ENCODE results near the gene TENT5D.
"Not testable (repeated sequence)": the region's sequence is repeated elsewhere in the genome, so short reads cannot be mapped to it uniquely, and the experiment has no call there.

TENT5D gene

DNA sequence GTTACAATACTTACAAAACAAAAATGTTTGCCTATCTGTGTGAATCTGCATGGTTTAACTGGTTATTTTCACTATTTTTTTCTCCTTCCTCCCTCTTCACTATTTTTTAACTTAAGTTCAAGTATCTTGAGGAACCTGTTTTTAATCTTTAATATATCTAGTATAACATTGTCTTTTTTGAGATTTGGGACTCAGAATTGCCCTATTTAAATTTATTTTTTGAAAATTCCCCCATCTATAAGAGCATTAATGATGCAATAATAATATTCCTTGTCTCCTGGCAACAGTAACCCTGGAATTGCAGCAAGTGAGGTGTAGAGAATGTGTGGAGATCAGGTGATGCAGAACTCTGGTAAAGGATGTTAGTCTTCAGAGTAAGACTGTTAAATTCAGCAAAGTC is at the start of gene TENT5D:
TSS of gene TENT5D (plus strand) at position 301 of the 400 bp plus-strand sequence. CDS start 22,093 bp downstream, outside the sequence.
- DNase-seq (ENCODE audit: low spot score) = no peak

DNA sequence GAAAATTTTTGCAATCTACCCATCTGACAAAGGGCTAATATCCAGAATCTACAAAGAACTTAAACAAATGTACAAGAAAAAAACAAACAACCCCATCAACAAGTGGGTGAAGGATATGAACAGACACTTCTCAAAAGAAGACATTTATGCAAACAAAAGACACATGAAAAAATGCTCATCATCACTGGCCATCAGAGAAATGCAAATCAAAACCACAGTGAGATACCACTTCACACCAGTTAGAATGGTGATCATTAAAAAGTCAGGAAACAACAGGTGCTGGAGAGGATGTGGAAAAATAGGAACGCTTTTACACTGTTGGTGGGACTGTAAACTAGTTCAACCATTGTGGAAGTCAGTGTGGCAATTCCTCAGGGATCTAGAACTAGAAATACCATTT is 34.6 kb upstream of the TENT5D start:
- DNase-seq (ENCODE audit: low spot score) = not testable (repeated sequence)

DNA sequence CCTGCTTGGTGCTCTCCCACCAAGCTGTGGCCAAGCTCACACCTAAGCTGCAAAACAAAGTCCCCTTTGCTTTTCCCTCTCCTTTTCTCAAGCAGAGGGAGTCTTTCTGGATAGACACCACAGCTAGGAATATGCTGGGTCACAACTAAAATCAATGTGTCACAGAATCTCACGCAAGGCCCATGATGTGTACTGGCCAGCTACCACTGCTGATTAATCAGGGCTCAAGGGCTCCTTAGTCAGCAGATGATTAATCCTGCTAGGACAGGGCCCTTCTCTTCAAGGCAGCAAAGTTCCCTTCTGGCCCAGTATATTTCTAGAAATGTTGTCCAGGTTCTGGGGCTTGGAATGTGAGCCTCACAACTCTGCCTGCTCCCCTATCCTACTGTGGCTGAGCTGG is 32.0 kb upstream of the TENT5D start:
- DNase-seq (ENCODE audit: low spot score) = no peak

DNA sequence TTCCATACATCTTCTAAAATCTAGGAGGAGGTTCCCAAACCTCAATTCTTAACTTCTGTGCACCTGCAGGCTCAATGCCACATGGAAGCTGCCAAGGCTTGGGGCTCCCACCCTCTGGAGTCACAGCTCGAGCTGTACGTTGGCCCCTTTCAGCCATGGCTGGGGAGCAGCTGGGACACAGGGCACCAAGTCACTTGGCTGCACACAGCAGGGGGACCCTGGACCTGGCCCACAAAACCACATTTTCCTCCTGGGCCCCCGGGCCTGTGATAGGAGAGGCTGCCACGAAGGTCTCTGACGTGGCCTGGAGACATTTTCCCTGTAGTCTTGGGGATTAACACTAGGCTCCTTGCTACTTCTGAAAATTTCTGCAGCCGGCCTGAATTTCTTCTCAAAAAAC is 8.2 kb upstream of the TENT5D start:
- no peak for DNase-seq (ENCODE audit: low spot score)

DNA sequence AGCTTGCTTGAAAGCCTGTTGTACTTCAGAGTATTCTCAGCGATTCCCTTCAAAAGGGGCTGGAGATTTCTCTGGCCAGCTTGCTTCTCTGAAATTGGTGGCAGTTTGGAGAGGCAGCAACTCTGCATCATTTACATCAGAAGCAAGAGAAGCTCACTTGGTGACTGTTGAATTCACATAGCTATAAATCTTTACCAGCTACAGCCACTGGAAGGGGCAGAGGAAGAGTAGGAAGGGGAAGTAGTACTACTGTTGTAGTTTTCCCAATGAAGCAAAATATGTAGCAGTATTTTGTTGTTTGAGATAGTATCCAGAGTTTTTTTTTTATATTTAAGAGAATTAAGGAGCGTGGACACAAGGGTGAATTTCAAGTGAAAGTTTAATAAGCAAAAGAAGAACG is 2.8 kb downstream of the TENT5D start:
- DNase-seq (ENCODE audit: low spot score) = no peak

DNA sequence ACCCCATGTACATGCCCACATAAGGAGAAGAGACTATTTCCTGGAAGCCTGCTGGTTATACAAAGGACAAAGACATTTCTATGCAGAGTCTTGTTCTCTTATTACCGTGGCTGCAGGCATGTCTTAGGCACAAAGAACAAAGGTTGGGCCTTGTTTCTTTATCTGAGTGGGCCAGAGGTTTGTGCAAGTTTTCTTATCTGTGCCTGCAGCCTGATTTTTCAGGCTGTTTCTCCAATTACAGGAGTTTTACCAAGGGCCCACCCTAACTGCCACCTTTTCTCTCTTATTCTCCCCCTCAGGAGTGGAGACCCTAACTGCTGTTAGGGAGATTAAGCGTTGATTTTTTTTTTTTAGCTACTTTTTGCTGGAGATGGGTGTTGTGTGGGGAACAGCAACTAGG is 3.5 kb downstream of the TENT5D start:
- no peak for DNase-seq (ENCODE audit: low spot score)

DNA sequence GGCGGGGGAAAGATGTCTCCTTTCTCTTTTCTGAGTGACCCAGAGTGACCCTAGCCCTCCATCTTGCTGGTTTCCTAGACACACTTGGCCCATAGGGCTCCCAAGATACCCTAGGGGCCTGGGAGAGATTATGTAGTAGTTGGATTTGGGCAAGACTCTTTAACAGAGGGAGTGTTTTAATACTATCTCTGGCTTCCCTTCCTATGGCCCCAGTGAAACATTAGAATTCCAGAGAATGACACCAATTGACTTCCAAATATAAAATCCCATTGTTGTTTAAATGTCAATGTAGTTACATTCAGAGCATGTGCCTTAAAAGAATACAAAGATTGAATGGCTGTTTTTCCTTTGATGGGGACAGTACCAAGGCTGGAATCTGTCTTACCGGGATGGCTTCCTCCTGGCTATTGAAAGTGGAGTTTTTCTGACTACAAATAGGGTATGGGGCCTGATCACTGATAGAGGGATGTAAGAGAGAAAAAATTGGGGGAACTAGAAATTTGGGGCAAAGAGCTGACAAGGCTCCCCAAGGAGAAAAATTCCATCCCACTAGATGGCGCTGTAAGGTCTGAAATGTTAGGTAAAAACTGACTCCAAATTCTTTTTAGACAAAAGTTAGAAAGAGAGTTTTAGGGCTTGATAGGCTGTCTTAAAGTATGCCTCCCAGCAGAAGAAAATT is 10.7 kb downstream of the TENT5D start:
- DNase-seq (ENCODE audit: low spot score) = no peak

DNA sequence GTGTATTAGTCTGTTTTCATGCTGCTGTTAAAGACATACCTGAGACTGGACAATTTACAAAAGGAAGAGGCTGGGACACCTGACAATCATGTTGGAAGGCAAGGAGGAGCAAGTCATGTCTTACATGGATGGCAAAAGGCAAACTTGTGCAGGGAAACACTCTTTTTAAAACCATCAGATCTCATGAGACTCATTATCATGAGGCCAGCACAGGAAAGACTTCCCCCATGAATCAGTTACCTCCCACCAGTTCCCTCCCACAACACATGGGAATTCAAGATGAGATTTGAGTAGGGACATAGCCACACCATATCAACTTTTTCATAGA is 11.2 kb downstream of the TENT5D start:
- no peak for DNase-seq (ENCODE audit: low spot score)

DNA sequence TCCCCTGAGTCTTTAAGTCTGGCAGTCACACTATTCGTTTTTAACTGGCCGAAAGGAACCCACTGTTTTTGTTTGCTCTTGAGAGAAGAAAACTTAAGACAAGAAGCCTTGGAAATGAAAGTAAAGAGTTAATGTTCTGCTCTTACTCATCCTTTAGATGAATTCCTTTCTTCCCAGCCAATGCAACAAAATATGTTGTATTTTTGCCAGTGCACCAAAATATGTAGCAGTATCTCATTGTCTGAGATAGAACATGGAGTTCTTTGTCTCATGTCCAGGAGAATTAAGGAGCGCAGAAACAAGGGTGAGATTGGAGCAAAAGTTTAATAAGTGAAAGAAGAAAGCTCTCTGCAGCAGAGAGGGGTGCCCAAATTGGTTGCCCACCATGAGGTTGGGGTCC is 12.2 kb downstream of the TENT5D start:
- no peak for DNase-seq (ENCODE audit: low spot score)

DNA sequence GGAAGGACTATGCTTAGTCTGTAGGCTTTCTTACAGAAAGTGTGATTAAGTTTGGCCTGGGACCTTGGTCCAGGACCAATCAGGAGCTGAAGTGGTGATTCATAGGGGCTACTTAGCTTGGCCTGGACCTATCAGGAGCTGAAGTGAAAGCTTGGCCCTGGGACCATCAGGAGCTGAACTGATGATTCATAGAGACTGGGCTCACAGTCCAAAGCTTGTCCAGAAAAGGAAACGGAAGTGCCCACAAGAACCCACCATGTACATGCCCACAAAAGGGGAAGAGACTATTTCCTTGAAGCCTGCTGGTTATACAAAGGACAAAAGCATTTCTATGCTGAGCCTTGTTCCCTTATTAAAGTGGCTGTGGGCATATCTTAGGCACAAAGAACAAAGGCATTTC is 12.6 kb downstream of the TENT5D start:
- no peak for DNase-seq (ENCODE audit: low spot score)

DNA sequence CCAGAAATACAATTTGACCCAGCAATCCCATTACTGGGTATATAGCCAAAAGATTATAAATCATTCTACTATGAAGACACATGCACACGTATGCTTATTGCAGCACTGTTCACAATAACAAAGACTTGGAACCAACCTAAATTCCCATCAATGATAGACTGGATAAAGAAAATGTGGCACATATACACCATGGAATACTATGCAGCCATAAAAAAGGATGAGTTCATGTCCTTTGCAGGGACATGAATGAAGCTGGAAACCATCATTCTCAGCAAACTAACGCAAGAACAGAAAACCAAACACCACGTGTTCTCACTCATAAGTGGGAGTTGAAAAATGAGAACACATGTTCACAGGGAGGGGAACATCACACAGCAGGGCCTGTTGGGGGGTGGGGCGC is 47.9 kb downstream of the TENT5D start:
- not testable (repeated sequence) for DNase-seq (ENCODE audit: low spot score)

DNA sequence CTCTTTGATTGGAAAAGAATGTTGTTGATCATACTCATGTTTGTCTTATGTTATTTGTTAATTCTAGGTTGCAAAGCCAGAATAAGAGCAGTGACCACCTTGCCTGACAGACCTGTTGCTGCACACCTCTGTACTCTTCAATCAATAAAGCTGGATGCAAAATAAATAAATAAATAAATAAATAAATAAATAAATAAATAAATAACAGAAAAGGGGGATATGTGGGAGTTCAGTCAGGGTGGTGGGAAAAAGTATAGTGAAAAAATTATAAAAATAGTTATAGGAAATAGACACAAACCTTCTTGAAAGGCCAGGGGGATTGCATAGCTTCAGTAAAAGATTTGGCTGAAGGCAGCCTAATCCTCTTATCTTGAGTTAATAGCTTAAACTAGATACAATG is 51.3 kb downstream of the TENT5D start:
- DNase-seq (ENCODE audit: low spot score) = no peak

DNA sequence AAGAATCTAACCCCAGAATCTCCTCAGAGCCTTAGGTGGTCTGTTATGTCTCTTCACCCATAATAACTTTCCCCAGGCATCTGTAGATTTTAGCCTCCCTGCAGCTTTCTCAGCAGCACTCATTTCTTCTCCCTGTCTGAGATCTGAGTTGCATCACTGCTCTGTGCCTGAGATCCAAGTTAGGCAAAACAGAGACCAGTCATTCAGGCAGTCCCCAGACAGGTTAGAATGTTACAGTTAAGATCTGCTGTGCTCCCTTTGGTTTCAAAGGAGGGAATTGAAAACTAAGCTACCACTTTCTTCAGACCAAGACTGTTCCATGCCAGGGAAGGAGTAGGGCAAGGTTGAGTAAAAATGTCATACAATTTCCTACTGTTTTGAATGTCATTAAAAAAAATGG is 65.3 kb downstream of the TENT5D start:
- DNase-seq (ENCODE audit: low spot score) = no peak

DNA sequence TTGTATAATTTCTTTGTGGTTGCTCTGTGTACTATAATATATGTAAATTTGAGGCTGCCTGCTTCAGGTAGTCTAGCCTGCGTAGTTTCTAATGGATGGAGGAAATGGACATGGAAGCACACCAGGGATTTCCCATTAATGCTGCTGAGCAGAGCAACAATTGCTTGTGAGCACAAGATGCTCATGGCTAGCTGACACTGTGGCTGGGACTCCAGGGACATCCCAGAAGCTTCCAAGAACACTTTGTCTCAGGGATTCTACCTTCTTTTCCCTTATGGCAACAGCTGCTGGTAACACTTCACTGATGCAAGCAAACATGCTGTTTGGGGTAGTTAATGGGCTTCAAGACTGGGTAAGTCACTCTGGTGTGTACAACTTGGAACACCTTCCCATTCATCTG is 66.1 kb downstream of the TENT5D start:
- DNase-seq (ENCODE audit: low spot score) = no peak

DNA sequence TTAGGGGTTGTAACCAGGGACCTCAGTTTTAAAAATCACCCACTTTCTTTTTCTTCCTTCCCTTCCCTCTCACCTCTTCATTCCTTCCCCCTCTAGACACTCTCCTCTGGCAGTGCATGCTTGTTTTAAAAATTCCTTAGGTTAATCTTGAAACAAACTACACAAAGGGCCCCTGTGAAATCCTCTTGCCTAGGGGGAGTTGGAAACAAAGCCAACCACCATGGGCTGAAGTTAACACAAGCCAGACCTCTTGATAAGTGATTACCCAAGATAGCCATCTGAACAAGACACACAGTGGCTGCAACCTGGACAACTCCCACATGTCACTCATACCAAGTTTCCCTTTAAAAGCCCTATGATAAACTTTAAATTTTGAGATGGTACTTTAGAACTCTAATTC is 68.9 kb downstream of the TENT5D start:
- DNase-seq (ENCODE audit: low spot score) = no peak
